ENCODE results near the gene FAM170A. TPM values are rescaled to one million over a fixed set of nuclear protein-coding genes. Genes with fewer than 3 reads are reported as not detected.

Gene FAM170A, protein sequence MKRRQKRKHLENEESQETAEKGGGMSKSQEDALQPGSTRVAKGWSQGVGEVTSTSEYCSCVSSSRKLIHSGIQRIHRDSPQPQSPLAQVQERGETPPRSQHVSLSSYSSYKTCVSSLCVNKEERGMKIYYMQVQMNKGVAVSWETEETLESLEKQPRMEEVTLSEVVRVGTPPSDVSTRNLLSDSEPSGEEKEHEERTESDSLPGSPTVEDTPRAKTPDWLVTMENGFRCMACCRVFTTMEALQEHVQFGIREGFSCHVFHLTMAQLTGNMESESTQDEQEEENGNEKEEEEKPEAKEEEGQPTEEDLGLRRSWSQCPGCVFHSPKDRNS
- total RNA-seq, result not detected

DNA sequence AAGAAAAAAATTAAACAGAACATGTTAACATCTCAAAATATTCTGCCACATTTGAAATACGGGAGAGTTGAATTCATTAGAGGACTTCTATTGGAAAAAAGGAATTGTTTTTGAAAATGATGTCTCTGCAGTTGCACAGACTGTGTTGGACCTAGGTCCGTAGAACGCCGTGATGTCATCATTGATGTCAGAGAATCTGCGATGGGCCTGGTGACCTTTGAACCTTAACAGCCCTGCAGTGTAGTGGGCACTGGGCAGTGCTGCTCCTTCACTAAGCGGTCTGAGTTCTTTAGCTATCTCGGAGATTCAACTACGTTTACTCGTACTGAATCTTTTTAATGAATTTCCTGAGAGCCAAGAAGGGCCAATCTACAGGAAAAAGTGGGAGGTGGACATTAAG is at the start of gene FAM170A:
Gene FAM170A, plus strand, starts transcription at position 220 of the 400 bp plus-strand sequence. CDS start 211 bp downstream, outside the sequence.
- no peaks in the 10 kb centered on the region for H3K9me3 Mint-ChIP-seq
- ATAC-seq (no peak), DNase-seq (no peak)
- no peak within 1 kb of the TSS for H3K4me3 Mint-ChIP-seq
- H3K27me3 Mint-ChIP-seq (ENCODE audit: low read depth), result peaks cover 11% of the 10 kb centered on the region
- no peaks in the 10 kb centered on the region for H3K36me3 Mint-ChIP-seq (ENCODE audit: insufficient read depth)
- no peaks in the 10 kb centered on the region for H3K4me1 Mint-ChIP-seq (ENCODE audit: low read depth)

DNA sequence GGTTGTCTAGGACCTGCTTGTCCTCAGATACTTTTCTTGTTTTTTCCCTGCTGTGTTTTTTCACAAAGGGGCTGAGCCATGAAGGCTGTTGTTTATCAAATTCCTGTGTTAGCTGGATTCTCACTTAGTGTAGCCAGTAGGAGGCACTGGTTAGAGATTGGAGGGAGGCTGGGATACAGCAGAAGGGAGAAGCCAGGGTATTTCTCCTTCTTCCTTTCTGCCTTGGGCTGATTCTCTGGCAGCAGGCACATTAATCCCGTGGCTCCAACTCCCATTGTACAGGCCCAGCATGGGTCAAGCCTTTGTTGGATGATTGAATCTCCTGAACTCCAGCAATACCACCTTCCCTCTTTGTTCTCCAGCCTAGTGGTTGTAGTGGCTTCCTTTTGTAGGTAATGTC is 46.4 kb upstream of the FAM170A start:
- DNase-seq, result no peak
- H3K4me1 Mint-ChIP-seq (ENCODE audit: low read depth), result no peaks in the 10 kb centered on the region
- H3K9me3 Mint-ChIP-seq, result no peaks in the 10 kb centered on the region

DNA sequence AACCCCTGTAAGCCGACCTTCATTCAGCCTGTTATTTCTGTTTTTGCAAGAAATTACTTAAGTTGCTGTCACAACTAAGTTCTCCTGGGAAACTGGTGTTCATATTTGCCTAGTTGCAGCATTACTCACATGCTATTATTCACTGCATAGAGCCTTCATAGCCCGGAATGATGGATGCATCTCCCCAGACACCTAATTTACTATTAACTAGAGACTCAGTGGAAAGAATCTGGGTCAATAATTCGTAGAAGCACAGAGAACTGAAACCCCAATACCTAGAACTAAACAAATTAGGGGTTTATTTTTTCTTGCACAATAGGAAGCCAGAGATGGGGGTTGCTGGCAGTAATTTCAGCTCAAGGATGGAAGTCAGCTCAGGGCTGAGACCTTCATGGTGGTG is 45.7 kb upstream of the FAM170A start:
- Mint-ChIP-seq H3K9me3 (no peaks in the 10 kb centered on the region), H3K4me3 (no peak overlapping the region), H3K36me3 (ENCODE audit: insufficient read depth) (no peaks in the 10 kb centered on the region), H3K27me3 (ENCODE audit: low read depth) (peaks cover 5% of the 10 kb centered on the region), H3K4me1 (ENCODE audit: low read depth) (no peaks in the 10 kb centered on the region)
- ATAC-seq (no peak), DNase-seq (no peak)

More for the DNA sequence above, 46.4 kb upstream of the FAM170A start:
- ATAC-seq, result no peak
- no peak overlapping the region for H3K4me3 Mint-ChIP-seq
- H3K36me3 Mint-ChIP-seq (ENCODE audit: insufficient read depth), result no peaks in the 10 kb centered on the region
- peaks cover 5% of the 10 kb centered on the region for H3K27me3 Mint-ChIP-seq (ENCODE audit: low read depth)

DNA sequence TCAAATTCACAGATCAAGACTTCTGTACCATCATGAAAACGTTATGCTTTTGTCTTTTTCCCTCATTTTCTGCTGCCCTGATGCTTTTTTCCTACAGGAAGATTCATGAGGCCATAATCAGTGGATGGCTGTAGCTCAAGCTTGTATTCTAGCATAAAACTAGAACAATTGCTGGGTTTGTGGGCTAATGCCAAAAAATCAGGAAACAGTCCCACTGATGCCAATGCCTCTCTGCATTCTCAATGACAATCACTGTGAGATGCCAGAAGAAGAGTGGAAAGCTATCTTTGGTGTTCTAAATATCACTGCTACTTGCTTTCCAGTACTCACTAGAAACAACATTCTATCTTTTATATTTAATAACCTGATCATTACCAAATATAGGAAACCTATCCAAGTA is 33.3 kb upstream of the FAM170A start:
- DNase-seq, result no peak
- no peak for ATAC-seq
- H3K4me3 Mint-ChIP-seq, result no peak overlapping the region
- no peaks in the 10 kb centered on the region for H3K36me3 Mint-ChIP-seq (ENCODE audit: insufficient read depth)
- no peaks in the 10 kb centered on the region for H3K4me1 Mint-ChIP-seq (ENCODE audit: low read depth)
- peaks cover 12% of the 10 kb centered on the region for H3K9me3 Mint-ChIP-seq
- H3K27me3 Mint-ChIP-seq (ENCODE audit: low read depth), result peaks cover under 1% of the 10 kb centered on the region

DNA sequence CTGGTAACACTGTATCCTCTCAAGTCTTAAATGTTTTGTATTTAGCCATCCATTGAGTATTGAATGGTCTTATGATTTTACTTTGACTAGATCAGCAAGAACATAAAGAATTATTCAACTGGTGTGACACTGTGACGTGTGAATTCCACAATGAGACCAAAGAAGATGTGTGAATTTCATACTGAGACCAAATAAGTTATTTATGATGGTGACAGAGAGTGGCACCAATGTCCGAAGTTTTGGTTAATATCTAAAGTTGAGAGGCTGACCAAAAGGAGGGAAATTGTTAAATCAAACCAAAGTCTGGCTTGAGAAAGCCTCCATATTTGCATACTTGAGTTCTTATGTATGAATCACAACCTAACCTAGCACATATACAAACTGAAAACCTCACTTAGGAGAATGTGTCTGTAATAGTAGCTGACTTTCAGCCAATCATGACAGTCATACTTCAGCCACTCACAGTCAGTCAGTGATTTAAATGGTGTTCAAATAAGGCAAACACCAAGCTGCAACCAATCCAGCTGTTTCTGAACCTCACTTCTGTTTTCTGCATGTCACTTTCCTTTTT is 31.5 kb upstream of the FAM170A start:
- ATAC-seq, result no peak
- no peaks in the 10 kb centered on the region for H3K4me1 Mint-ChIP-seq (ENCODE audit: low read depth)

DNA sequence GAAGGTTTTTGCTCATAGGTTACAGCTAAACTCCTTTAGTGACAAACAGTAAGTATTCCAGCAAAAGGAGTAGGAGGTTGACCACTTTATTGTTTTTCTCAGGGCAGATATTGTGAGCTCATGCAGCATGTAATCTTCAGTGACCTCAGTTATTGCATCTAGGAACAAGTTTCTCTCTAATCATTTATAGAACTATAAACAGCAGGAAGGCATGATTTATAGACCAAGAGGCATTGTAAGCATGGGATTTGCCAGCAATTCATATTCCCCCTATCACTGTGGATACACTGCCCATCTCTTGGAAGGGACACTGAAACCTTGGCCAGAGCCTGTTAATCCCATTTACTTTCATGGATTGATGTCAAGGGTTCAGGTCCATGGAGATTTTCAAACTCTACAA is 15.4 kb upstream of the FAM170A start:
- DNase-seq, result no peak
- Mint-ChIP-seq H3K27me3 (ENCODE audit: low read depth) (peaks cover 2% of the 10 kb centered on the region), H3K4me3 (no peak overlapping the region), H3K36me3 (ENCODE audit: insufficient read depth) (no peaks in the 10 kb centered on the region), H3K9me3 (peaks cover 2% of the 10 kb centered on the region), H3K4me1 (ENCODE audit: low read depth) (no peaks in the 10 kb centered on the region)
- no peak for ATAC-seq

More for the DNA sequence above, 31.5 kb upstream of the FAM170A start:
- DNase-seq, result no peak
- Mint-ChIP-seq H3K27me3 (ENCODE audit: low read depth) (peaks cover 3% of the 10 kb centered on the region), H3K36me3 (ENCODE audit: insufficient read depth) (no peaks in the 10 kb centered on the region), H3K4me3 (no peak overlapping the region), H3K9me3 (peaks cover 12% of the 10 kb centered on the region)

DNA sequence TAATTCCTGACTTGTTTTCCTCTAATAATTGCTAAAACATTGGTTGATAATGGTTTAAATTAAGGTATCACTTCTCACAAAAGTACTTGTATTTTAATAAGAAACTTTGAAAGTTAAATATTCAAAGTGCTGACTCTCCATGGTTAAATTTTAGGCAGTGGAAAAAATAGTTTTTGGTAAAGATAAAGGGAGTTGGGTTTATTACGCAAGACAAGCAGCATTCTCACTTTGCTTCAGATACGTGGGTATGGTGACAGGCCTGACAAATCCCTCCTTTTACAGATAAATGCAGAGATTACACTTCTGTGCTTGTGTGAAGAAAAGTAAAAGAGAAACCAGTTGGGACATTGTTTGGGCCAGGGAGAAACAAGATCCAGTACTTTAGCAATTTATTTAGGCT is 14.5 kb upstream of the FAM170A start:
- DNase-seq, result no peak
- H3K9me3 Mint-ChIP-seq, result peaks cover 7% of the 10 kb centered on the region
- no peak for ATAC-seq
- H3K4me3 Mint-ChIP-seq, result no peak overlapping the region
- peaks cover 2% of the 10 kb centered on the region for H3K27me3 Mint-ChIP-seq (ENCODE audit: low read depth)
- no peaks in the 10 kb centered on the region for H3K4me1 Mint-ChIP-seq (ENCODE audit: low read depth)
- no peaks in the 10 kb centered on the region for H3K36me3 Mint-ChIP-seq (ENCODE audit: insufficient read depth)

DNA sequence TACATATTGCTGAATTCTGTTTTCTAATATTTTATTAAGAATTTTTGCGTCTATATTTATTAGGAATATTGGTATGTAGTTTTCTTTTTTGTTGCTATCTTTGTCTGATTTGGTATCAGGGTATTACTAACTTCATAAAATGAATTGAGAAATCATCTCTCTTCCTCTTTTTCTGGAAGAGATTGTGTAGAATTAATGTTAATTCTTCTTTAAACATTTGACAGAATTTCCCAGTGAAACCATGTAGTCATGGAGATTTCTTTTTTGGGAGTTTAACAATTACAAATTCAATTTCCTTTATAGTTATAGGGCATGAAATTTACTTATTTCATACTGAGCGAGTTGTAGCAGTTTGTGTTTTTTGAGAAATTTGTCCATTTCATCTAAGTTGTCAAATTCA is 3.3 kb upstream of the FAM170A start:
- no peaks in the 10 kb centered on the region for H3K4me1 Mint-ChIP-seq (ENCODE audit: low read depth)
- ATAC-seq (no peak), DNase-seq (no peak)
- H3K9me3 Mint-ChIP-seq, result peaks cover 11% of the 10 kb centered on the region
- no peaks in the 10 kb centered on the region for H3K36me3 Mint-ChIP-seq (ENCODE audit: insufficient read depth)
- no peak overlapping the region for H3K4me3 Mint-ChIP-seq
- peaks cover 12% of the 10 kb centered on the region for H3K27me3 Mint-ChIP-seq (ENCODE audit: low read depth)

DNA sequence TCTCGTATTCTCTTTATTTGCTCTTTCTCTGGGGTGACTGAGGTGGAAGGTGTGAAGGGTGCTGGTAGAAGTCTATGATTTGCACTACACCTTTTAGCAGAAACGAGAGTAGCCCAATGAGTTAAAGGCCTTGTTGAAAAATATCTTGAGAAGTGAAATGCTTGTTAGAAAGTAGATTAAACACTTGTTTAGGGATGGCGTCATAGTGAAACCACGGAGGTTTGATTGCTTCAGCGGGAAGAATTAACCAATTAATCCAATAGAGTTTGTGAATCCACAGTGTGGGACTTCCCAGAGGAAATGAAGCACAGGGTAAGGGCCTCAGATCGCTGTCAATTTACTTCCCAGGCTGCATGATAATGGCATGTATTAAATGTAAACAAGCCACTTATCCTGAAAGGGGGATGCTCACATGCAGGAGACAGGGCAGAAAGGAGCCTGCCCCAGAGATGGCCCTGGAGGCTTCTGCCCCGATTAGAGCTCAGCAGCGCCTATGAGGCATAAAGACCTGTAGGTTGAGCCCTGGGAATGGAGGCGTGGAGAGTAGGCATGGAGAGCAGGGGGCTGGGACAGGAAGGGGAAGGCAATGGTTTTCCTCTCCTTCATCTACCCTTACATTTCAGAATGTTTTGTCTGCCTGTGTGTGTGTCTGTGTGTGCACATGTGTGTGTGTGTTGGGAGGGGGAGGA is 1.5 kb downstream of the FAM170A start:
- peaks cover 8% of the 10 kb centered on the region for H3K27me3 Mint-ChIP-seq (ENCODE audit: low read depth)
- no peaks in the 10 kb centered on the region for H3K4me1 Mint-ChIP-seq (ENCODE audit: low read depth)
- no peaks in the 10 kb centered on the region for H3K9me3 Mint-ChIP-seq
- no peak for DNase-seq
- no peak for ATAC-seq
- no peaks in the 10 kb centered on the region for H3K36me3 Mint-ChIP-seq (ENCODE audit: insufficient read depth)
- no peak overlapping the region for H3K4me3 Mint-ChIP-seq

DNA sequence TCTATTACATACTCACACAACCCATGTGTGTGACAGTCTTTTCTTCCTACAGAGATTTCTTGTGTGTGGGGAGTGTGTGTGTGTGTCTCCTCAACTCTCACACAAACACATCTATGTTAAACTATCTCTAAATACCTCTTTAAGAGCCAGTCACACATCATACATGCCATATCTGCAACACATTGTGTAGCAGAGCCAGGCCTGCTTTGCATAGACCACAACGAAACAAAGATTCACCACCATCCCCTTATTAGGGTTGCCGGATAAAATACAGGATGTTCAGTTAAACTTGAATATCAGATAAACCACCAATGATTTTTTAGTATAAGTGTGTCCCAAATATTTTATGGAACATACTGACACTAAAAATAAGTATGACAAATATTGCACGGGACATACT is 2.3 kb downstream of the FAM170A start:
- no peaks in the 10 kb centered on the region for H3K4me1 Mint-ChIP-seq (ENCODE audit: low read depth)
- no peaks in the 10 kb centered on the region for H3K9me3 Mint-ChIP-seq
- no peaks in the 10 kb centered on the region for H3K36me3 Mint-ChIP-seq (ENCODE audit: insufficient read depth)
- H3K4me3 Mint-ChIP-seq, result no peak overlapping the region
- no peak for DNase-seq
- H3K27me3 Mint-ChIP-seq (ENCODE audit: low read depth), result peaks cover 8% of the 10 kb centered on the region
- no peak for ATAC-seq

DNA sequence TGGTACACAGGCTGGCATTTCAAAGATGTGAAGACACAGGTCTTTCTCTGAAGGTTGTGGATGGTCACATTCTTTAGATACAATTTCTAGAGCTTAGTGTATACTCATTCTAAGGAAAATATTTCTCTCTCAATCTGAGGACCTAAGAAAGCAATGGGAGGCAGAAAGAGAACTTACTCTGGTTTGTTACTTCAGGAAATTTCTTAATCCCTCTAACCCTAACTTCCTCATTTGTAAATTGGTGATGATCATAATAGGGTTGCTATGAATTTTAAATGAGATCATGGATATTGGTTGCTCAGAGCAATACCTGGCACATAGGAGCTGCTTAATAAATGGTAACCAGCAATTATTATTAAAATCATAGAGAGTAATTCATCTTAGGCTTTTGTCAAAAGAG is 22.1 kb downstream of the FAM170A start:
- Mint-ChIP-seq H3K4me1 (ENCODE audit: low read depth) (no peaks in the 10 kb centered on the region), H3K9me3 (no peaks in the 10 kb centered on the region), H3K27me3 (ENCODE audit: low read depth) (peaks cover 8% of the 10 kb centered on the region), H3K36me3 (ENCODE audit: insufficient read depth) (no peaks in the 10 kb centered on the region), H3K4me3 (no peak overlapping the region)
- DNase-seq (no peak), ATAC-seq (no peak)

DNA sequence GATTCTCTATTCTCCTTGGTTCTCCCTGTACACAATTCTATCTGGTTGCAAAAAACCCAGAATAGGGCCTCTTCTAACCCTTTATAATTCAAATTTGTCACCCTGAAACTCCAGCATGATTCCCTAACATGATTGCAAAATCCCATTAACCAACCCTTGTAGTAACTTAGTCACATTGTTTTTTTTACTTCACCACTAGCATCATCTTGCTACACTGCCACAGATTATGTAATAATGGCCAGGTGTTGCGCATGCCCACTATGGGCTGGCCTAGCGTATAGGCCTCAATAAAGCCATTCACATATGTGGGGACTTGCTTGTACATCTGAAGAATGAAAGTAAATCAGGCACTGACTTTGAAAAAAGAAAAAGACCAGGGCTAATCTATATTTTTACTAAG is 25.7 kb downstream of the FAM170A start:
- Mint-ChIP-seq H3K36me3 (ENCODE audit: insufficient read depth) (no peaks in the 10 kb centered on the region), H3K4me1 (ENCODE audit: low read depth) (no peaks in the 10 kb centered on the region), H3K9me3 (no peaks in the 10 kb centered on the region), H3K4me3 (no peak overlapping the region), H3K27me3 (ENCODE audit: low read depth) (no peaks in the 10 kb centered on the region)
- ATAC-seq (no peak), DNase-seq (no peak)

DNA sequence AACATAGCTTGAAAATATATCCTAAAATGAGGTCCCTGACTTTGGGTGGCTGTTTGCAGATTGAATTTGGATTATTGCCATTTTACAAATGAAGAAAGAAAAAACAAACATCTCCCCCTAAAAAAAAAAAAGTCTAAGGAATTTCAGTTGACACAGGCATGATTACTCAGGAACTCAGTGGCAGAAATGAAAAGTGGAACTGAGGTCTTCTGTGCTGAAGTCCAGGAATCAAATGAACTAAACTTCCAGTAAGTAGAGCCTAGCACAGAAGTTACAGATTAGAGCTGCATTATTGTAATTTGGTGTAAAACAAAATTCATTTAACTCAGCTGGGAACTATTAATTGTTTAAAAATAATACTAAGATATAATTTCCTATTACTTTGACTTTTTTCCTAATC is 26.7 kb downstream of the FAM170A start:
- no peaks in the 10 kb centered on the region for H3K9me3 Mint-ChIP-seq
- no peak for ATAC-seq
- DNase-seq, result no peak
- no peak overlapping the region for H3K4me3 Mint-ChIP-seq
- H3K36me3 Mint-ChIP-seq (ENCODE audit: insufficient read depth), result no peaks in the 10 kb centered on the region
- H3K4me1 Mint-ChIP-seq (ENCODE audit: low read depth), result no peaks in the 10 kb centered on the region
- no peaks in the 10 kb centered on the region for H3K27me3 Mint-ChIP-seq (ENCODE audit: low read depth)

DNA sequence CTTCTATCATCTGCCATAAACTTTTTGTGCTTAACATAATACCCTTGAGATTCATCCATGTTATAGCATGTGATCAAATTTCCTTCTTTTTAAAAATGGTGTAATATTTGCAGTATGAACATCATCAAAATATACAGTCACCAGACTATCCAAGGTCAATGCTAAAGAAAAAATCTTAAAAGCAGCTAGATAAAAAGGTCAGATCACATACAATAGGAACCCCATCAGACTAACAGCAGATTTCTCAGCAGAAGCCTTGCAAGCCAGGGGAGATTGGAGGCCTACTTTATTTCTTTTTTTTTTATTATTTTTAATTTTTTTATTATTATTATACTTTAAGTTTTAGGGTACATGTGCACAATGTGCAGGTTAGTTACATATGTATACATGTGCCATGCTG is 37.2 kb downstream of the FAM170A start:
- H3K9me3 Mint-ChIP-seq, result peaks cover 8% of the 10 kb centered on the region
- no peaks in the 10 kb centered on the region for H3K27me3 Mint-ChIP-seq (ENCODE audit: low read depth)
- DNase-seq, result no peak
- H3K4me3 Mint-ChIP-seq, result no peak overlapping the region
- no peak for ATAC-seq
- H3K36me3 Mint-ChIP-seq (ENCODE audit: insufficient read depth), result no peaks in the 10 kb centered on the region
- no peaks in the 10 kb centered on the region for H3K4me1 Mint-ChIP-seq (ENCODE audit: low read depth)
